RKO (cell line): ENCODE data around the gene NUDT1.

Experiments used
- DNase-seq: peaks from one replicate; pipeline ENCODE4 v3.0.0-alpha.2; 2016; ENCODE audit warnings: low spot score

Gene NUDT1

GRCh38 chr7:2205036-2205780 is 36.8 kb upstream of the NUDT1 start:
- DNase-seq = no peak

GRCh38 chr7:2208712-2209111 is 33.3 kb upstream of the NUDT1 start:
- no peak for DNase-seq

- DNase-seq = peak; percentile 30
Observed at GRCh38 chr7:2209146-2209960, 32.7 kb upstream of the NUDT1 start.

GRCh38 chr7:2209961-2210323 is 32.1 kb upstream of the NUDT1 start:
- DNase-seq = no peak

- DNase-seq = no peak
Observed at GRCh38 chr7:2210551-2211258, 31.3 kb upstream of the NUDT1 start.

GRCh38 chr7:2211259-2211880 is 30.7 kb upstream of the NUDT1 start:
- DNase-seq = no peak

GRCh38 chr7:2211926-2212325 is 30.1 kb upstream of the NUDT1 start:
- no peak for DNase-seq

GRCh38 chr7:2212906-2213305 is 29.1 kb upstream of the NUDT1 start:
- DNase-seq = no peak

GRCh38 chr7:2213551-2214215 is 28.3 kb upstream of the NUDT1 start:
- no peak for DNase-seq

GRCh38 chr7:2214636-2215035 is 27.4 kb upstream of the NUDT1 start:
- no peak for DNase-seq

GRCh38 chr7:2215851-2216250 is 26.2 kb upstream of the NUDT1 start:
- DNase-seq = no peak

GRCh38 chr7:2217206-2217605 is 24.8 kb upstream of the NUDT1 start:
- no peak for DNase-seq

- no peak for DNase-seq
Observed at GRCh38 chr7:2217716-2218443, 24.1 kb upstream of the NUDT1 start.

- DNase-seq = no peak
Observed at GRCh38 chr7:2218444-2218785, 23.6 kb upstream of the NUDT1 start.

GRCh38 chr7:2219136-2219535 is 22.9 kb upstream of the NUDT1 start:
- DNase-seq = no peak

GRCh38 chr7:2219606-2220005 is 22.4 kb upstream of the NUDT1 start:
- no peak for DNase-seq

- DNase-seq = no peak
Observed at GRCh38 chr7:2220030-2220429, 22.0 kb upstream of the NUDT1 start.

GRCh38 chr7:2220506-2220905 is 21.5 kb upstream of the NUDT1 start:
- DNase-seq = no peak

- no peak for DNase-seq
Observed at GRCh38 chr7:2220954-2221353, 21.1 kb upstream of the NUDT1 start.

GRCh38 chr7:2222516-2222915 is 19.5 kb upstream of the NUDT1 start:
- DNase-seq = no peak

- no peak for DNase-seq
Observed at GRCh38 chr7:2223321-2223720, 18.7 kb upstream of the NUDT1 start.
